ENCODE data around the gene EIF5. TPM values are rescaled to one million over a fixed set of nuclear protein-coding genes. Genes with fewer than 3 reads are reported as not detected.
"Not testable (repeated sequence)": the region's sequence is repeated elsewhere in the genome, so short reads cannot be mapped to it uniquely, and the experiment has no call there.

Gene EIF5
- total RNA-seq, 3 donors from 2014 or later: 434 to 457 (median 451) TPM

DNA sequence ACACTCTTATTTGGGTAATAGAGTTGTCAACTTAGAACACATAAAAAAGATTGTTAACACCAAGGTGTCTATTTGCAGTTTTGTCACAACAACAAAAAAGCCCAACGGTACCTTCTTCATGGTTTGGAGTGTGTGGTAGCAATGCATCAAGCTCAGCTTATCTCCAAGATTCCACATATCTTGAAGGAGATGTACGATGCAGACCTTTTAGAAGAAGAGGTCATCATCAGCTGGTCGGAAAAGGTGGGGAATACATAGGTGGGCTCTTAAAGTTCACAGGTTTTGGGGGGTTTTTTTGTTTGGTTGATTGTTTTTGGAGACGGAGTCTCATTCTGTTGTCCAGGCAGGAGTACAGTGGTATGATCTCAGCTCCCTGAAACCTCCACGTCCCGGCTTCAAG lies 5.5 kb downstream of the EIF5 start:
- no peak overlapping the region for H3K4me3 Mint-ChIP-seq
- H3K27me3 Mint-ChIP-seq (ENCODE audit: low read depth): no peaks in the 10 kb centered on the region
- ATAC-seq (no peak), DNase-seq (no peak)
- peaks cover 56% of the 10 kb centered on the region for H3K4me1 Mint-ChIP-seq (ENCODE audit: low read depth)
- H3K36me3 Mint-ChIP-seq (ENCODE audit: insufficient read depth): peaks cover 81% of the 10 kb centered on the region
- H3K9me3 Mint-ChIP-seq: no peaks in the 10 kb centered on the region

DNA sequence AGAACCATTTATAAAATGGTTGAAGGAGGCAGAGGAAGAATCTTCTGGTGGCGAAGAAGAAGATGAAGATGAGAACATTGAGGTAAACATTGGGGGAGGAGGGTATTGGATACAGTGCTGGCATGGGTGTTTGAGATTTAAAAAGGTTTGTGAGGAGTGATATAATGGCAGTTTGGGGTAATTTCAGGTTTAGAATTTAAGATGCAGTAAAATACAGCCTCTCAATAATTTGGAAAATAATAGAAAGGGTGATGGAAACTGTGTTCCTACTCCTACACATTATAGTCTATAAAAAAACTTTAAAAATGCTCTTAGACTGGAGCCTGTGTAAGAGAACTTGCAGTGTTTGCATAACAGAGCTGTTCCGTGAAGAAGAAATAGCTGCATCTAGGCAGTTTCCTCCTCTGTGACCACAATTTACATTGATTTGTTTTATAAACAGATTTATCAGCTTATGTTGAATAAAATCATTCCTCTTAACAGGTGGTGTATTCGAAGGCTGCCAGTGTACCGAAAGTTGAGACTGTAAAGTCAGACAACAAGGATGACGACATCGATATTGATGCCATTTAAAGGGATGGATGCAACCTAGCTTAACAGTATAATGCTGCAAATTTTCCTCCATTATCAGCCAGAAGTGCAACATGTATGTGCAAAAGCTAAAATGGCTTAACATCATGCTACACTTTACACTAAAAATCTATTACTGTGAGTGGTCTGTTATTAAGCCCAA lies 6.6 kb downstream of the EIF5 start:
- Mint-ChIP-seq H3K4me1 (ENCODE audit: low read depth) (peaks cover 52% of the 10 kb centered on the region), H3K9me3 (no peaks in the 10 kb centered on the region), H3K36me3 (ENCODE audit: insufficient read depth) (peaks cover 79% of the 10 kb centered on the region), H3K4me3 (no peak overlapping the region), H3K27me3 (ENCODE audit: low read depth) (no peaks in the 10 kb centered on the region)
- no peak for ATAC-seq
- DNase-seq: no peak

- no peak for ATAC-seq
- Mint-ChIP-seq H3K27me3 (ENCODE audit: low read depth) (no peaks in the 10 kb centered on the region), H3K9me3 (no peaks in the 10 kb centered on the region), H3K4me1 (ENCODE audit: low read depth) (peaks cover 44% of the 10 kb centered on the region), H3K36me3 (ENCODE audit: insufficient read depth) (peaks cover 70% of the 10 kb centered on the region), H3K4me3 (no peak overlapping the region)
- DNase-seq: no peak
These were observed 7.5 kb downstream of the EIF5 start for GRCh38 chr14:103341250-103342129.

DNA sequence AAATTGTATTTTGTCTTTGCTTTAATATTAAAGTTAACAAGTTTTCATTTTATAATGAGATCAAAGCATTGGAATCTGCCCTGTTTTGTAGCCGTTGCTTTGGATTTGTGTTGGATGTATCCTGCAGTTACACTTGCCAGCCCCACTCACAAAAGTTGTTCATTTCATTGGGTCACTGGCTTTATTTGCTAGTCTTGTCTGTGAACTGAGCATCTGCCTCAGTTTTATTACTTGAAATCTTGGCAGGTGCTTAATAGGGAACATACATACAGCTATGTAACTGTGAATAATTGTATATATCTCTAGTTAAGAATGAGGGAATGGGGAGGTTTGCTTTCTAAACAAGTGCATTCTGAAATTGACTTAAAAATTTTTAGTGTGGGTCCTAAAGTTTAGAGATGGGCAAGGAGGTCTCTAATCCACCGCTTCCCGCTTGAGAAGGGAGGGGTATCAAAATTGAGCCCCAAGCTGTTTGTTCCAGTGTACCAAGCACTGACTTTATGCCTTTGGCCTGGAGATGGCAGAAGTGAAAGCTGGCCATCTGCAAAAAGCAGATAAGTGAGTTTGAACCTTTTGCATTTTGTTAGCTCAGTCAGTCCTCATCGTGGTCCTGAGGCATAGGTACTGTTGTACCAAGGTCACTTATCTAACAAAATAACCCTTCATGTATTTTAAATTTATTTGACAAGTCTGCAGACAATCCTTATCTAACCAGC lies 9.3 kb downstream of the EIF5 start:
- no peak for DNase-seq
- Mint-ChIP-seq H3K27me3 (ENCODE audit: low read depth) (no peaks in the 10 kb centered on the region), H3K4me3 (no peak overlapping the region), H3K9me3 (no peaks in the 10 kb centered on the region), H3K36me3 (ENCODE audit: insufficient read depth) (peaks cover 53% of the 10 kb centered on the region), H3K4me1 (ENCODE audit: low read depth) (peaks cover 25% of the 10 kb centered on the region)
- ATAC-seq: no peak

DNA sequence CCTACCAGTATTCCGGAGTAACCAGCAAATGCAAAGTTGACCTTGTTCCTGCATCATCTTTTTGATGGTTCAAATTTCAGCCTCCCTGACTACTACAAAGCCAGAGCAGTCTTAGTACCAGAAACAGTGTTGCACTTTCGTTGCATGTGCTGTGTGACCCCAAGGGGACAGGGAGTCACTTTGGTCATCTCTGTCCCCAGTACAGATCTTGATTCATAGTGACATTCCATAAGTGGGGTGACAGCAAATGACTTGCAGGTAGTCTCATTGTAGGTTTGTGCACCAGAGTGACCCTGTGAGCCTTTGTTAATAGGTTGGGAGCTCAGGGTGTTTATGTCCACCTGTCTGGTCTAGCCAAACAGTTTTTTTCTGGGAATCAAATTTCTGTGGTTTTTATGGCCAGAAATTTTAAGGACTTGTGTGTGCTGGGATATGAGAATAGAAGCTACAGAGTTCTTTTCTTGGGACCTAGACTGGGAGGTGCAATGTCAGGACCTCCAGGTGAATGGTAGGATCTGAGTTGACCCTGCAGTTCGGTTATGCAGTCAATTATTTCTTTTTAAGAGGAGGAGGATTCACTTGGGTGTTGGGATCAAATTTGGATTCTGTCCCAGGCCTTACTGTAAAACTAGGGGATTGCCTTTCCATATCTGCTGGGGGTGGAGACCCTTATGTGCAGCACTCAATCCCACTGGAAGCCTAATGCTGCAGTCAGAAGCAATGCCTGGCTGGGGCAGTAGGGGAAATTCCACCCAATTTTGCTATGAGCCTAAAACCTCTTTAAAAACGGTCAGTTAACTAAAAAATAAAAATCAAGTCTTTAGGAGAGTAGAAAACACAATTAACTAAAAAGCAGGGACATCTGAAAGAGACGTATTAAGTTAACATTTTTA lies 10.1 kb downstream of the EIF5 start:
- DNase-seq: no peak
- Mint-ChIP-seq H3K9me3 (no peaks in the 10 kb centered on the region), H3K27me3 (ENCODE audit: low read depth) (no peaks in the 10 kb centered on the region), H3K36me3 (ENCODE audit: insufficient read depth) (peaks cover 47% of the 10 kb centered on the region), H3K4me3 (no peak overlapping the region), H3K4me1 (ENCODE audit: low read depth) (peaks cover 19% of the 10 kb centered on the region)
- ATAC-seq: peak; percentile 5 to 17

DNA sequence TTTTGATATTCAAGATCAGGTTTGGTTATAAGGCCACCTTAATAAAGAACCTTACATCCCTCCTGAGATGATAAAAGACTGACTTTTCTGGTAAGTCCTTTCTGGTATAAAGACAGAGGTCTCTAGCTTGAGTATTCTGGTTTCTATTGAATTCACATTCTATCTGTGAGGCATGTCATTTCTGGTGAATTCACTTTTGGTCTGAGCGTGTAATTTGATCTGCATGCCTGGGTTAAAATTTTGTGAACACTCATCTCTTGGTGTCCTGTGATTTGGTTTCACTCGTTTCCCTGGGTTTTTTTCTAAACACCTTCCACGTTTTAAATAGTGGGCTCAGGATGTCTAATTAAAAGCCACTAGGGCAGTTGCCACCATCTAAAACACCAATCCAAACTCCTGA lies 12.2 kb downstream of the EIF5 start:
- peaks cover 5% of the 10 kb centered on the region for H3K4me1 Mint-ChIP-seq (ENCODE audit: low read depth)
- peaks cover under 1% of the 10 kb centered on the region for H3K27me3 Mint-ChIP-seq (ENCODE audit: low read depth)
- no peak overlapping the region for H3K4me3 Mint-ChIP-seq
- ATAC-seq: no peak
- peaks cover 29% of the 10 kb centered on the region for H3K36me3 Mint-ChIP-seq (ENCODE audit: insufficient read depth)
- H3K9me3 Mint-ChIP-seq: no peaks in the 10 kb centered on the region
- no peak for DNase-seq

- H3K27me3 Mint-ChIP-seq (ENCODE audit: low read depth): peaks cover 1% of the 10 kb centered on the region
- no peaks in the 10 kb centered on the region for H3K9me3 Mint-ChIP-seq
- H3K4me1 Mint-ChIP-seq (ENCODE audit: low read depth): peaks cover under 1% of the 10 kb centered on the region
- DNase-seq: no peak
- H3K4me3 Mint-ChIP-seq: no peak overlapping the region
- no peak for ATAC-seq
- peaks cover 21% of the 10 kb centered on the region for H3K36me3 Mint-ChIP-seq (ENCODE audit: insufficient read depth)
These were observed 13.2 kb downstream of the EIF5 start for GRCh38 chr14:103347091-103347815.

GRCh38 chr14:103348154-103348553 lies 14.1 kb downstream of the EIF5 start:
- Mint-ChIP-seq H3K27me3 (ENCODE audit: low read depth) (peaks cover 1% of the 10 kb centered on the region), H3K4me3 (no peak overlapping the region), H3K36me3 (ENCODE audit: insufficient read depth) (peaks cover 14% of the 10 kb centered on the region), H3K9me3 (no peaks in the 10 kb centered on the region), H3K4me1 (ENCODE audit: low read depth) (no peaks in the 10 kb centered on the region)
- ATAC-seq: no peak
- no peak for DNase-seq

DNA sequence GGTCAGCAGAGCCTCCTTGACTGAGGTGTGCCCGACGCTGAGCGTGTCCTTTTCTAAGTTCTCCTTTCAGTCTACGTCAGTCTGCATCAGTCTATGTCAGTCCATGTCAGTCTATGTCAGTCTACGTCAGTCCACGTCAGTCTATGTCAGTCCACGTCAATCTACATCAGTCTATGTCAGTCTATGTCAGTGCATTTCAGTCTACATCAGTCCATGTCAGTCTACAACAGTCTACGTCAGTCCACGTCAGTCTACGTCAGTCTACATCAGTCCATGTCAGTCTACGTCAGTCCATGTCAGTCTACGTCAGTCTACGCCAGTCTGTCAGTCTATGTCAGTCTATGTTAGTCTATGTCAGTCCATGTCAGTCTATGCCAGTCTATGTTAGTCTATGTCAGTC lies 15.9 kb downstream of the EIF5 start:
- H3K36me3 Mint-ChIP-seq (ENCODE audit: insufficient read depth): no peaks in the 10 kb centered on the region
- no peaks in the 10 kb centered on the region for H3K4me1 Mint-ChIP-seq (ENCODE audit: low read depth)
- no peak overlapping the region for H3K4me3 Mint-ChIP-seq
- ATAC-seq (no peak), DNase-seq (no peak)
- H3K9me3 Mint-ChIP-seq: no peaks in the 10 kb centered on the region
- peaks cover 4% of the 10 kb centered on the region for H3K27me3 Mint-ChIP-seq (ENCODE audit: low read depth)

DNA sequence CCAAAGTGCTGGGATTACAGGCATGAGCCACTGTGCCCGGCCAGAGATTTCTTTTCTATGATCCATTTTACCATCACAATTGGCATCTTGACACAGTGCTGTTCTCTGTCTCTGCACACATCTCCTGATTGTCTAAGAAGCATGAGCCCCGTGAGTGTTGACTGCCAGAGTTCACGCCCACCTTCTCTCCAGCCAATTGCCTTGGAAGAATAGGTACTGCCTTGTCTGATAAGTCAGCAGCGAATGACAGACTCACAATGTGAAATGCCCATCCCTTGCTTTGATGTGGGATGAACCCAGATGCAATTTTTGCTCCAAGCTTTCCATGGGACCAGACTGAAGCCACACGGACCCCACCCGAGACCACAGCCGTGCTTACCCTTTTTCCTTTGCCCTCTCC lies 19.3 kb downstream of the EIF5 start:
- Mint-ChIP-seq H3K4me3 (no peak overlapping the region), H3K9me3 (no peaks in the 10 kb centered on the region), H3K27me3 (ENCODE audit: low read depth) (peaks cover 4% of the 10 kb centered on the region), H3K4me1 (ENCODE audit: low read depth) (no peaks in the 10 kb centered on the region), H3K36me3 (ENCODE audit: insufficient read depth) (no peaks in the 10 kb centered on the region)
- ATAC-seq (no peak), DNase-seq (no peak)

GRCh38 chr14:103354141-103354540 lies 20.1 kb downstream of the EIF5 start:
- ATAC-seq (no peak), DNase-seq (no peak)
- peaks cover 4% of the 10 kb centered on the region for H3K27me3 Mint-ChIP-seq (ENCODE audit: low read depth)
- H3K4me1 Mint-ChIP-seq (ENCODE audit: low read depth): no peaks in the 10 kb centered on the region
- H3K4me3 Mint-ChIP-seq: no peak overlapping the region
- H3K9me3 Mint-ChIP-seq: no peaks in the 10 kb centered on the region
- no peaks in the 10 kb centered on the region for H3K36me3 Mint-ChIP-seq (ENCODE audit: insufficient read depth)

DNA sequence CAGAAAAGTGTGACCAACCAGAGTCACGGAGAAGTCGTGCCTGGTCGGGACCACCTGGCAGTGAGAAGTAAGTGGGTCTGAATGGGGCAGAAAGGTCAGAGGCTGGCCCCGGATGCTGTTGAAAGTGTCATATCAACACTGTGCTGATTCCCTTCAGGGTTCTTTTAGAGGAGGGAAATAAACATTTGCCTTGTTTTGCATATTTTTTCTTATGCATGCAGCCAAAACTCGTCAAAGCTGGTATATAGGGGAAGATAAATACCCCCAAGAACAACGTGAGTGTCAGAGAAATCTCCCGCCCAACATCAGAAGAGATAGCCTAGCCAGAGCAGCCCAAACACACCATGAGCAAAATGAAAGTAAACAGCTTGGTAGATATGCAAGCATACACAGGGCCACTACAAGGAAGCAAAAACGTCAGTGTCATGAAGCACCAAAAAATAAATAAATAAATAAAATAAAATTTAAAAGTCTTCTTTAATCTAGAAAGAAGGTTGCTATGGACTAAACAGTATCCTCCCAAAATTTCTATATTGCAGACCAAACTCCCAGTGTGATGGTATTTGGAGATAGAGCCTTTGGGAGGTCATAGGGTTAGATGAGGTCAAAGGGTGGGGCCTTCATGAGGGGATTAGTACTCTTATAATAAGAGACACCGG lies 22.1 kb downstream of the EIF5 start:
- Mint-ChIP-seq H3K36me3 (ENCODE audit: insufficient read depth) (no peaks in the 10 kb centered on the region), H3K4me3 (no peak overlapping the region), H3K27me3 (ENCODE audit: low read depth) (peaks cover 11% of the 10 kb centered on the region), H3K9me3 (no peaks in the 10 kb centered on the region), H3K4me1 (ENCODE audit: low read depth) (no peaks in the 10 kb centered on the region)
- no peak for DNase-seq
- ATAC-seq: no peak

DNA sequence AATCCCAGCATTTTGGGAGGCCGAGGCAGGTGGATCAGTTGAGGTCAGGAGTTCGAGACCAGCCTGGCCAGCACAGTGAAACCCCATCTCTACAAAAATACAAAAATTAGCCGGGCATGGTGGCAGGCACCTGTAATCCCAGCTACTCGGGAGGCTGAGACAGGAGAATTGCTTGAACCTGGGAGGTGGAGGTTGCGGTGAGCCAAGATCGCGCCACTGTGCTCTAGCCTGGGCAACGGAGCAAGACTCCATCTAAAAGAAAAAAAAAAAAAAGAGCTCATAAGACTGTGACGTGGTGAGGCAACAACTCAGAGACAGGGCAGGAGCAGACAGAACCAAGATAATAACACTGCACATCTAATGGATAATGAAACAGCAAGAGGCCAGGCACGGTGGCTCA lies 23.5 kb downstream of the EIF5 start:
- not testable (repeated sequence) for H3K9me3 Mint-ChIP-seq; DNase-seq; H3K4me1 Mint-ChIP-seq (ENCODE audit: low read depth); H3K27me3 Mint-ChIP-seq (ENCODE audit: low read depth); H3K36me3 Mint-ChIP-seq (ENCODE audit: insufficient read depth); H3K4me3 Mint-ChIP-seq; ATAC-seq
